ENCODE results near the gene KIF26B. TPM values are rescaled to one million over a fixed set of nuclear protein-coding genes. Genes with fewer than 3 reads are reported as not detected.

Gene KIF26B
- polyA plus RNA-seq: 0.58 to 0.91 TPM (median 0.80 TPM) in 3 replicates
- polyA plus RNA-seq (2011; ENCODE audit: low read depth): 4.5 TPM
- 1.0 and 1.7 TPM in 2 replicates for polyA plus RNA-seq (2011; cell fraction: cytosol; rRNA removed)
- polyA plus RNA-seq (2011; cell fraction: nucleus; rRNA removed): 4.5 and 6.5 TPM in 2 replicates
- 2.4 and 4.0 TPM in 2 replicates for polyA plus RNA-seq (2012; ENCODE audit: low replicate concordance)
- 2.3 to 3.8 TPM (median 3.6 TPM) in 3 replicates for polyA minus RNA-seq
- 5.6 TPM for polyA minus RNA-seq (2011; cell fraction: cytosol; rRNA and poly(A)+ RNA removed)
- 10.0 and 18.8 TPM in 2 replicates for polyA minus RNA-seq (2011; cell fraction: nucleus; rRNA and poly(A)+ RNA removed)

- Histone ChIP-seq H3K27me3 (ENCODE audit: control insufficient read depth, extremely low read depth, insufficient read depth, low read length) (peaks cover 7% of the 10 kb centered on the region), H3K4me1 (ENCODE audit: control insufficient read depth, extremely low read depth, insufficient read depth, low read length) (peaks cover 9% of the 10 kb centered on the region), H3K9ac (ENCODE audit: control insufficient read depth, extremely low read depth, insufficient read depth, low read length) (peak within 1 kb of the TSS; percentile 61), H3K79me2 (ENCODE audit: control insufficient read depth, insufficient read depth, low read length) (no peaks in the 10 kb centered on the region), H3K9me1 (ENCODE audit: control insufficient read depth, extremely low read depth, insufficient read depth, low read length) (no peaks in the 10 kb centered on the region), H2AFZ (ENCODE audit: control insufficient read depth, low read length) (peak within 1 kb of the TSS; percentile 88), H3K4me2 (ENCODE audit: control insufficient read depth, extremely low read depth, insufficient read depth, low read depth, low read length) (peak within 1 kb of the TSS; percentile 84), H3K9me3 (ENCODE audit: control insufficient read depth, low read depth, low read length) (peaks cover 1% of the 10 kb centered on the region), H3K36me3 (ENCODE audit: control insufficient read depth in 2 of 2, extremely low read depth in 1 of 2, insufficient read depth in 2 of 2, low read length in 2 of 2) (no peaks in the 10 kb centered on the region), H3K27ac (ENCODE audit: control insufficient read depth, insufficient read depth, low read length) (no peak within 1 kb of the TSS), H3K4me3 (ENCODE audit: control insufficient read depth in 2 of 3, extremely low read depth in 1 of 3, insufficient read depth in 2 of 3, low read depth in 1 of 3, low read length in 3 of 3) (peak within 1 kb of the TSS; percentile 78 to 87 (median 82)), H4K20me1 (ENCODE audit: control insufficient read depth, extremely low read depth, insufficient read depth, low read length) (no peaks in the 10 kb centered on the region)
- dilution Hi-C loops (cut with MboI; ENCODE audit: extremely low pct_ligation_motif_present, low sequenced_read_pairs): no loop called here
- FAIRE-seq: no peak
- peak; percentile 17 for DNase-seq (ENCODE audit: low read depth, low spot score)
- TF ChIP-seq EZH2 (IDR thresholded peaks at IDR 0.05; ENCODE audit: low read length): no peak
- no peak for TF ChIP-seq CTCF (optimal IDR thresholded peaks at IDR 0.05 in 1 of 3, IDR thresholded peaks at IDR 0.05 in 1 of 3, conservative IDR thresholded peaks at IDR 0.05 in 1 of 3; ENCODE audit: extremely low read depth in 1 of 3, insufficient read depth in 2 of 3, low read length in 3 of 3)
Observed at GRCh38 chr1:245154429-245155271, at the start of gene KIF26B. Gene KIF26B, plus strand, starts transcription at chr1:245154985. Its CDS starts 440 bp downstream, at chr1:245155425.

- Histone ChIP-seq H3K36me3 (ENCODE audit: control insufficient read depth in 2 of 2, extremely low read depth in 1 of 2, insufficient read depth in 2 of 2, low read length in 2 of 2) (no peaks in the 10 kb centered on the region), H3K9me1 (ENCODE audit: control insufficient read depth, extremely low read depth, insufficient read depth, low read length) (no peaks in the 10 kb centered on the region), H3K27ac (ENCODE audit: control insufficient read depth, insufficient read depth, low read length) (no peak overlapping the region), H4K20me1 (ENCODE audit: control insufficient read depth, extremely low read depth, insufficient read depth, low read length) (no peaks in the 10 kb centered on the region), H3K4me2 (ENCODE audit: control insufficient read depth, extremely low read depth, insufficient read depth, low read depth, low read length) (no peak overlapping the region), H3K4me3 (ENCODE audit: control insufficient read depth in 2 of 3, extremely low read depth in 1 of 3, insufficient read depth in 2 of 3, low read depth in 1 of 3, low read length in 3 of 3) (no peak overlapping the region), H3K27me3 (ENCODE audit: control insufficient read depth, extremely low read depth, insufficient read depth, low read length) (no peaks in the 10 kb centered on the region), H3K9ac (ENCODE audit: control insufficient read depth, extremely low read depth, insufficient read depth, low read length) (no peak overlapping the region), H3K9me3 (ENCODE audit: control insufficient read depth, low read depth, low read length) (no peaks in the 10 kb centered on the region), H3K4me1 (ENCODE audit: control insufficient read depth, extremely low read depth, insufficient read depth, low read length) (no peaks in the 10 kb centered on the region), H2AFZ (ENCODE audit: control insufficient read depth, low read length) (no peak overlapping the region), H3K79me2 (ENCODE audit: control insufficient read depth, insufficient read depth, low read length) (no peaks in the 10 kb centered on the region)
- dilution Hi-C loops (cut with MboI; ENCODE audit: extremely low pct_ligation_motif_present, low sequenced_read_pairs): no loop called here
- TF ChIP-seq CTCF (optimal IDR thresholded peaks at IDR 0.05 in 1 of 3, IDR thresholded peaks at IDR 0.05 in 1 of 3, conservative IDR thresholded peaks at IDR 0.05 in 1 of 3; ENCODE audit: extremely low read depth in 1 of 3, insufficient read depth in 2 of 3, low read length in 3 of 3): no peak
- TF ChIP-seq EZH2 (IDR thresholded peaks at IDR 0.05; ENCODE audit: low read length): no peak
- FAIRE-seq (no peak), DNase-seq (ENCODE audit: low read depth, low spot score) (no peak)
Observed at GRCh38 chr1:245105042-245105441, 49.7 kb upstream of the KIF26B start.
